NT2/D1 (cell line): ENCODE data around the gene GPR142.

Source experiments
- DNase-seq: peaks from one replicate; pipeline ENCODE4 v3.0.0-alpha.2; 2011; ENCODE audit warnings: low read depth, low spot score
- H3K27me3 ChIP-seq: 2 replicates; pipeline ENCODE4 v1.6.0; 2011; ENCODE audit warnings: mild to moderate bottlenecking; ENCODE audit not compliant: insufficient read length, insufficient read depth
- H3K36me3 ChIP-seq: 2 replicates; pipeline ENCODE4 v1.6.1; 2011; ENCODE audit warnings: mild to moderate bottlenecking, low read length, mixed read lengths; ENCODE audit not compliant: insufficient read depth, insufficient read length
- H3K4me1 ChIP-seq: 2 replicates; pipeline ENCODE4 v1.5.1; 2011; ENCODE audit not compliant: insufficient read depth, insufficient read length
- H3K4me3 ChIP-seq: 2 replicates; pipeline ENCODE4 v1.5.1; 2011; ENCODE audit warnings: low read depth; ENCODE audit not compliant: insufficient read length
- H3K9ac ChIP-seq: 2 replicates; pipeline ENCODE4 v1.6.0; 2011; ENCODE audit warnings: low read depth; ENCODE audit not compliant: insufficient read length
- H3K9me3 ChIP-seq: 2 replicates; pipeline ENCODE4 v1.5.1; 2011; ENCODE audit warnings: mild to moderate bottlenecking, low read length; ENCODE audit not compliant: insufficient read depth
- SUZ12 ChIP-seq: IDR thresholded peaks from 2 replicates; pipeline ENCODE4 v1.6.1; 2011; ENCODE audit not compliant: insufficient read length, insufficient read depth; ENCODE audit errors: extremely low read depth
- YY1 ChIP-seq: IDR thresholded peaks from 2 replicates; pipeline ENCODE4 v1.6.1; 2011; ENCODE audit not compliant: insufficient read length, insufficient read depth
- ZNF274 ChIP-seq: IDR thresholded peaks from 2 replicates; pipeline ENCODE4 v1.6.1; 2011; ENCODE audit warnings: mild to moderate bottlenecking, low read depth, low read length

GPR142 gene

DNA sequence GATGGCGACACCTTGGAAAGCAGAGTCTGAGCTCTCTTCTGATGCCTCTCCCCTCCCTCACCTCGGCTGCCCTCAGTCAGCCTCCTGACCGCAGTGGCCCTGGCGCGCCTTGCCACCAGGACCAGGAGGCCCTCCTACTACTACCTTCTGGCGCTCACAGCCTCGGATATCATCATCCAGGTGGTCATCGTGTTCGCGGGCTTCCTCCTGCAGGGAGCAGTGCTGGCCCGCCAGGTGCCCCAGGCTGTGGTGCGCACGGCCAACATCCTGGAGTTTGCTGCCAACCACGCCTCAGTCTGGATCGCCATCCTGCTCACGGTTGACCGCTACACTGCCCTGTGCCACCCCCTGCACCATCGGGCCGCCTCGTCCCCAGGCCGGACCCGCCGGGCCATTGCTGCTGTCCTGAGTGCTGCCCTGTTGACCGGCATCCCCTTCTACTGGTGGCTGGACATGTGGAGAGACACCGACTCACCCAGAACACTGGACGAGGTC lies 4.4 kb downstream of the GPR142 start:
- no peaks in the 10 kb centered on the region for H3K36me3 ChIP-seq
- H3K9ac ChIP-seq: no peak overlapping the region
- no peak for DNase-seq
- TF ChIP-seq SUZ12 (no peak), ZNF274 (no peak), YY1 (no peak)
- no peaks in the 10 kb centered on the region for H3K9me3 ChIP-seq
- peaks cover 6% of the 10 kb centered on the region for H3K27me3 ChIP-seq
- peaks cover 17% of the 10 kb centered on the region for H3K4me1 ChIP-seq
- no peak overlapping the region for H3K4me3 ChIP-seq

DNA sequence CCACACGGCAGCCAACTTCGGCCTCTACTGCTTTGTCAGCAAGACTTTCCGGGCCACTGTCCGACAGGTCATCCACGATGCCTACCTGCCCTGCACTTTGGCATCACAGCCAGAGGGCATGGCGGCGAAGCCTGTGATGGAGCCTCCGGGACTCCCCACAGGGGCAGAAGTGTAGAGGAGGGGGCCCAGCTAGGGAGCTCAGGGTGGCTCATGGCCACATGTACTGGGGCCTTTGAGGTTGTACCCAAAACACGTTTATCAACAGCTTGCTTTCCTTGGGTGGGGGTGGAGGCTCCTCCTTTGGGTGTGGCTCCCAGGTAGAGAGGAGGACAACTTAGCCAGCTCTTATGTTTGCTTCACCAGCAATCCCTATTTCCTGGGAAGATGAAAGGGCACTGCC lies 5.1 kb downstream of the GPR142 start:
- TF ChIP-seq SUZ12 (no peak), YY1 (no peak), ZNF274 (no peak)
- Histone ChIP-seq H3K36me3 (no peaks in the 10 kb centered on the region), H3K9ac (no peak overlapping the region), H3K9me3 (no peaks in the 10 kb centered on the region), H3K4me1 (peaks cover 17% of the 10 kb centered on the region), H3K4me3 (no peak overlapping the region), H3K27me3 (peaks cover 6% of the 10 kb centered on the region)
- DNase-seq: no peak

DNA sequence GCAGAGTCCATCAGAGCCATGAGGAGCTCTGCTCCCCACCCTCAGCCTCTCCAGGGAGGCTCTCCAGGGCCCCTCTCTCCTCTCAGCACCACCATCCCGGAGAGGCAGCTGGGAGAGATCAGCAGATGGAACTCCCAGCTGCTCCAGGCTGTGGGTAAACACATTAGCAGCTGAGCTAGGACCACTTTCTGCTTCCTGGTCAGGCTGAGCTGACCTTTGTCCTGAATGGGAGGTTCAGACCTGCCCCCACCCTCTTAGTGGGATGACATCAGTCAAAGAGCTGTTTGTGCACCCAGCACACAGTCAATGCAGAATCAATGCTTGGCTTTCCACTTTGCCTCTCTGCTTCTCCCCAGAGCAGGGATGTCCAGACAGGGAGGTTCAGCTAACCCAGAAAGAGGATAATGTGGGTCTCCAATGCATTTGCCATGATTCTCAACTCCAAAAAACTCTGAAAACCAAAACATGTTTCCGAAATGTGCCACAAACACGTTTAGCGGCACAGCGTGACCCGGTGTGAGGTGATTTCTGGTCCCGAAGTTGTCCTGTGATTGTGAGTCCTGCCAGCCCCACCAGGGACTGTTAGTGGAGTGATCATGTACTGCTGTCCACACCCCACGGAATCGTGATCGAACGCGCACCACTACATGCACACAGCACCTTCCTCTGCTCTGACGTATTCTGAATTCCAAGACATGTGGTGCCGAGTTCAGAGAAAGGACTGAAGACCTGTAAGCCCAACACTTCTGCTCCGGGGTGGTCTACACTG lies 6.7 kb downstream of the GPR142 start:
- Histone ChIP-seq H3K9me3 (no peaks in the 10 kb centered on the region), H3K9ac (no peak overlapping the region), H3K27me3 (peaks cover 6% of the 10 kb centered on the region), H3K36me3 (no peaks in the 10 kb centered on the region), H3K4me1 (peaks cover 8% of the 10 kb centered on the region), H3K4me3 (no peak overlapping the region)
- TF ChIP-seq ZNF274 (no peak), SUZ12 (no peak), YY1 (no peak)
- no peak for DNase-seq

DNA sequence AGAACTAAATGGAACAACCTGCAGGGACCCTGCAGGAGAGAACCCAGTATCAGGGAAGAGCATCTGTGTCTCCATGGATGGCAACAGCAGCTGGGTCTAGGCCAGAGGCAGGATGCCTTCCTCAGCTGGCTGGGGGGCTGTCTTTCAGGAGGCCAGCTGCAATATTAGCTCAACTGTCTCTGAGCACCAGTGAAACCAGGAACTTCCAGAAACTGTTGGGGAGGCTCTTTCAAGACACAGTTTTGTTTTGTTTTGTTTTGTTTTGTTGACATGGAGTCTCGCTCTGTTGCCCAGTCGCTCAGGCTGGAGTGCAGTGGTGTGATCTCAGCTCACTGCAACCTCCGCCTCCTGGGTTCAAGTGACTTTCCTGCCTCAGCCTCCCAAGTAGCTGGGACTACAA lies 7.6 kb downstream of the GPR142 start:
- Histone ChIP-seq H3K36me3 (no peaks in the 10 kb centered on the region), H3K4me3 (no peak overlapping the region), H3K4me1 (peaks cover under 1% of the 10 kb centered on the region), H3K27me3 (peaks cover 2% of the 10 kb centered on the region), H3K9ac (no peak overlapping the region), H3K9me3 (no peaks in the 10 kb centered on the region)
- DNase-seq: no peak
- TF ChIP-seq ZNF274: no peak
- no peak for TF ChIP-seq SUZ12
- TF ChIP-seq YY1: no peak

DNA sequence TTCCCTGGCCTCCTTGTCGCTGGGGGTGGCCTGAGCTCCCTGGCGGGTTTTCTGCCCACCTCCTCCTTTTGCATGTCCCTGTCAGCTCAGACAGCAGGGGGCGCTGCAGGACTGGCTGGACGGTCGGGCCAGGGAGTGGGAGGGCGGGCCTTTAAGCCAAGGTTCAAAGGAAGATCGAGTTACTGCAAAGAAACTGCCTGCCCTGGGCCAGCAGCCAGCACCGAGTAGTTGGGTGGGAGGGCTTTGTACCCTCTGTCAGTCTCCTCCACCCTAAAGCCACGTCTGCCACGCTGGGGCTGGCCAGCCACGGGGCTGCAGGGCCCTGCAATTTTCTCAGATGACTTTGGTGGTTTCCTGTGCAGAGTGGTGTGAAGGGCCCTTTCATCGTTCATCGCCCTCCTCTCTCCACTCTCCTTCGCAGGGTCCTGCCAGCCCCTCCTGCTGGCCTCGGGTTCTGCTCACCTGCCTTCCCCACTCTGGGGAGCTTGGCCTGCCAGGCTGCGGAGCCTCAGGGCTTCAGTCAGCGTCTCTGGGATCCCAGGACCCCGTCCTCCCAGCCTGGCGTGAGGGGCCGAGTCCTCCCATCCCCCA lies 12.3 kb downstream of the GPR142 start:
- peak; percentile 79 for DNase-seq
- H3K9ac ChIP-seq: peak overlapping the region; percentile 65
- no peak overlapping the region for H3K4me3 ChIP-seq
- no peaks in the 10 kb centered on the region for H3K27me3 ChIP-seq
- TF ChIP-seq SUZ12 (no peak), ZNF274 (no peak), YY1 (no peak)
- peaks cover 5% of the 10 kb centered on the region for H3K4me1 ChIP-seq
- no peaks in the 10 kb centered on the region for H3K9me3 ChIP-seq
- no peaks in the 10 kb centered on the region for H3K36me3 ChIP-seq

DNA sequence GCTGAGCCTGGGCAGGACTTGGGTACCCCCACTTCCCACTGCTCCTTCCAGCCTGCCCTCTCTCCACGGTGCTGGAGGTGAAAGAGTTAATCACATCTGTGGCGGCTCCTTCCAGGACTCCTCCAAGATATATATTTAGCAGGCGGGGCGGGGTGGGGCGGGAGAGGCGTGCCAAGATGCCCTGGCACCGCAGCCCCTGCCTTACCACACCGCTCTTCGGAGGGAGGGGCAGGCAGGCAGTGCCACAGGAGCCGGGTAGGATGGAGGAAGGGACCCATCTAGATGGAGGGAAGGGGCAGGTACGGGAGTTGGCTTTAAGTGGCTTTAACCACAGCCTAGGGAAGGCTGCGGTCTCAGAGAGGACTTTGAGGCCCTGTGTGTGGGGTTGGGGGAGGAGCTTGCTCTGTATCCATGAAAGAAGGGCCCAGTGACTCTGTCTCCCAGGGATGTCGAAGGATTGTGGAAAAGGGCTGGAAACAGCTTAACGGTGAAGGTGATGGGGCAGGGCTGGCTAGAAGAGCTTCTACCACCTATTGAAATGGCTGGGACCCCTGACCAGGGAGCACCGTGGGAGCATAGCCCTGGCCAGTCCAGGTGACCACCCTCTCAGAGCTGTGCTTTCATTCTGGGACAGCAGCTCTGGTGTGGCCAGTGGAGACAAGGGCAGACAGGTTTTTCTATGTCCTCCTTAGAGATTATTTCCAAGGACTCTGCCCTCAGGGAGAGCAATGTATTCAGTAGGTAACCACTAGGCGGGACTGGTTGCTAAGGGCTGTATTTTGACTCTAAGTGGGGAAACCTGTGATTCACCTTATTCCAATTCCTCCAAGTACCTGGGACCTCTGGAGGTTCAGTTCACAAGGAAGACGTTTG lies 13.0 kb downstream of the GPR142 start:
- Histone ChIP-seq H3K9ac (peak overlapping the region; percentile 65), H3K4me3 (no peak overlapping the region), H3K36me3 (no peaks in the 10 kb centered on the region), H3K4me1 (peaks cover 5% of the 10 kb centered on the region), H3K9me3 (no peaks in the 10 kb centered on the region), H3K27me3 (no peaks in the 10 kb centered on the region)
- no peak for TF ChIP-seq YY1
- TF ChIP-seq SUZ12: no peak
- no peak for TF ChIP-seq ZNF274
- no peak for DNase-seq
